HG02840 (cell line): ENCODE results near the gene ART4.
A peak's percentile ranks its signal among the peaks of the same experiment; 100 is the strongest.

Source experiments
- ATAC-seq: cut with Tn5 transposase; IDR thresholded peaks from one replicate; pipeline ENCODE4 v1.9.1; 2021; ENCODE audit warnings: mild to moderate bottlenecking, moderate library complexity, moderate number of reproducible peaks; ENCODE audit not compliant: unreplicated experiment, low FRiP score

ART4 gene, protein sequence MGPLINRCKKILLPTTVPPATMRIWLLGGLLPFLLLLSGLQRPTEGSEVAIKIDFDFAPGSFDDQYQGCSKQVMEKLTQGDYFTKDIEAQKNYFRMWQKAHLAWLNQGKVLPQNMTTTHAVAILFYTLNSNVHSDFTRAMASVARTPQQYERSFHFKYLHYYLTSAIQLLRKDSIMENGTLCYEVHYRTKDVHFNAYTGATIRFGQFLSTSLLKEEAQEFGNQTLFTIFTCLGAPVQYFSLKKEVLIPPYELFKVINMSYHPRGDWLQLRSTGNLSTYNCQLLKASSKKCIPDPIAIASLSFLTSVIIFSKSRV

DNA sequence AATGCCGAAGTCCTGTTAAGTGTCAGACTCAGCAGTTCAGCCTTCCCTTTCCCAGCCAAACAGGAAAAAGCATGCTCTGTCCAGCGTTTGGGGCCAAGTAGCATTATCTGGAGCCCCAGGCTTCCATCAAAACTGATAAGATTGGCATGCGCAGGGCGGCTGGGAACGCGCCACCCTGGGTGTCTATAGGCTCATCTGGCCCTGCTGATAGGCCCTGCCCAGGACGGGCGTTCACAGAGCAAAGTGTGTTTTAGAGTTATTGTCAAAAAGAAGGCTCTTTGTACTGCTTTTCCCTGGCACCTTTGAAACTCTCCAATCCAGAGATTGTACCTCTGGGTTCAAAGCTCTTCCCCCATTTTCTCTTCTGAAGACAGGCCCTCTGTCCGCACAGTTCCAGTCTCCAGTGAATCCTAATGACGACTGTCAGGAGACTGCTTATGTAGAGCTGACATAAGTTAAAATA lies at the start of gene ART4:
Gene ART4, minus strand, starts transcription at position 102 of the 463 bp plus-strand sequence. CDS start 413 bp downstream, outside the sequence.
- ATAC-seq = no peak

DNA sequence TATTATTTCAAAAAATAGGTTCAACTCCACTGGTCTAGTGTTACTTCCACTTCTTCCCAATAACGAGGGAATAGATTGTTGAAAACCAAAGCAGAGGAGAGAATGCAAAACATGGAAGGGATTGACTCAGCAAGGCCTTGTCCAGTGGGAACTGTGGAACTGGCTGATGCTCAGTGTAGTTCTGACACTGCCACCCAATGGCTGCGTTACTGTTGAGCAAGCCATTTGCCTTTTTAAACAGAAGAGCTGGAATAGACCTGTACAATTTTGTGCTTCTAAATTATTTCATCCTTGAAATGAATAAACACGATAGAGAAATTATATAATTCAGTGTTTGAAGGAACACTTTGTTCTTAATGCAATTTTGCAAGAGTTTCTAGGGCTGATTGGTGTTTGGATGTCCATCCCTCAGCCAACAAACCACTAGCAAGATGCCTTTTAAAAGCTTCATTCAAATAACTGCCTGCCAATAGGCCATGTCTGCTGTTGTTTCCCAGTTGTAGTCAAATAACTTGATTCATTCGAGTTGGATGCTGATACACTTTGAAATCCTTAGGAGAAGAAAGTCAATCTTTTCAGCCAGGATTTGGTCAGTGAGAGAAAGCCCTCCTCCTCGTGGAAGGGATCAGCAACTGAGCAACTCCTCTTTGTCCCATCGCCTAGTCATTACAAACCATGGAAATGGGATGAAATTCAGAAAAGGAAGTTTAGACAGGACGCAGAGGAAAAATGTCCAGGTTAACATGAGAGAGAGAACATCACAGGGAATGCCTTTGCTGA lies 49.6 kb upstream of the ART4 start:
- ATAC-seq = no peak

DNA sequence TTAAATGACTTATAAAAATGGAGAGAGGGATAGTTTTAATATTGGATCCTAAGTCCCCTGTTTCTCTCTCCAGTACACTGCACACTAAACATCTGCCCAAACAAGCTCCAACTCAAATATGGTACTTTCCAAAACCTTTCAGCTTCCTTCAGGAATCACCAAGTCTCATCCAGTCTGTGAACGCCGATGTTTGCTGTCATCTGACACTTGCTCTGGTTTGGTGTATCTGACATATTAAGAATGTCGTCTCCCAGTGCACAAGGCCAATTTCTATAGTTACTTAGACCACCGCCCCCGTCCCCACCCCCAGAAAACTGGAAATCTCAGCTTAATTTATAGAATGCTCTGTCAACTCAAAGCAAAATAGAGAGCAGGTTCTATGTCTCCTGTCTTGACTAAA lies 47.4 kb upstream of the ART4 start:
- ATAC-seq = no peak

DNA sequence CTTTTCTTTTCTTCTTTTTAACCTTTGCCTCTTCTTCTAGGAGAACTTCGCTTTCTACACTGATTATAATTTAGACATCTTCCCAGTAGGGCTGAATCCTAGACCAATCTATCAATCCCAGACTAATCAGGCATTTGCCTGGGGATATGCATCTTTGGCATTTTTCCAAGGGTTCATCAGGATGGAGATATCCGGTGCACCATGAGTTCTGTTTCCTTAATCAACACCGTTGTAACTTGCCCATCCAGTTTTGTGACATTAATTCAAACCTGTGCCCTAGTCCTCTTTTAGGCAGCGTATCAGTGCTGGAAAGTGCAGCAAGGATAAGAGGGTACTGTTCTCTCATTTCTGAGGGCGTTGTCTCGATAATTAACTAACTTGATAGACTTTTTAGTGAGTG lies 42.9 kb upstream of the ART4 start:
- no peak for ATAC-seq

DNA sequence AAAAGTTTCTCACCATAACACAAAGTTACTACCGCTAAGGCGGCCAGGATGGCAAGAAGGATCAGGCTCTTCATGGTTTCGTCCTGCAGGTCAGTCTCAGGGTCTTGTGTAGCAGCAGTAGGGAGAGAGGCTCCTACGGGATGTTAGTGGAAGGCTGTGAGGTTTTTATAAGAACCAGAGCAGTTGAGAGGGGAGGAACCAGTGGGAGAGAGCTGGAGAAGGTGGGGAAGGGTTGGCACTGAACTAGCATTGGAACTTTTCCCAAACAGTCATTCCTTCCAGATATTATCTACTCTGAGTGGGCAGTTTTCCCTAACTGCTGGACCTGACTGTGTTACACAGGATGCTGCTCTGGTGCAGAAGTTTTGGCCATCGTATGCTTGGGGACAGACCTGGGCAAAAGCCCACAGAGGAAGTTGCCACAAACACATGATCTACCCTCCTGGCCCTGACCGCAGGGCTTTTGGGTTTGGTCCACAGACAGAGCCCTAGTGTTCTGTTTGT lies 42.4 kb upstream of the ART4 start, which contains the start of gene MGP:
Gene MGP, minus strand, starts transcription at position 137 of the 504 bp plus-strand sequence. Its CDS starts 63 bp downstream, at position 74.
- no peak for ATAC-seq

DNA sequence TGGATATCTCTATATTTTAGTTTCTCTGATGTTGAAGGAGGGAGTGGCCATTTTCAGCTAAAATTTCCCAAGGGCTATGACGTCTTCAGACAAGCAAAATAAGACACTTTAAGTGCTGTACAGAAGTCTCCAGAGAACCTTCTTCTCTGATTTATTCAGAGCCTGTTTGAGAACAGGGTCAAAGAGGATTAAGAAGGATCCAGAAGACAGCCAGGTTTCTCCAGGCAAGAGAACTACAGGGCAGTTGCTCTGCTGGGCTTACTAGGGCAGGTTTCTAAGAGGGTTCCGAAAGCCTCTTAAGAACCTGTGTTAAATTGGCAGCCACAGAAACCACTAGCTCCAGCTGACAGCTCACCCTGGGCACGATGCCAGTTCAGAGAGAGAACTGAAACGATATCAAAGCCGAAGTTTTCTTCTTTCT lies 41.1 kb upstream of the ART4 start:
- ATAC-seq = peak; percentile 88

DNA sequence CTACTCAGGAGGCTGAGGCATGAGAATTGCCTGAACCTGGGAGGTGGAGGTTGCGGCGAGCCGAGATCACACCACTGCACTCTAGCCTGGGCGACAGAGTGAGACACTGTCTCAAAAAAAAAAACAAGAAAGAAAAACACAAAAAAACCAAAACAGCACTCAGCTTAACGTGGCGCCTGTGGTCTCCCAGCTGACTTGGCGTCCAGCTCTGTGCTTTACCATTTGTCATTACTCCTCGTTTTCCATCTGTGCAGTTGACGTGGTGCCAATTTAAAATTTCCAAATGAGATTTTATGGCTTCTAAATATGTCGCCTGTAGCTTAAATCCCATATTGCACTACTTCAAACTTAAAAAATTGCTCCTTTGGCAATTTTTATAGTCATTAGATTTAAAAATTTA lies 40.4 kb upstream of the ART4 start:
- ATAC-seq = no peak

DNA sequence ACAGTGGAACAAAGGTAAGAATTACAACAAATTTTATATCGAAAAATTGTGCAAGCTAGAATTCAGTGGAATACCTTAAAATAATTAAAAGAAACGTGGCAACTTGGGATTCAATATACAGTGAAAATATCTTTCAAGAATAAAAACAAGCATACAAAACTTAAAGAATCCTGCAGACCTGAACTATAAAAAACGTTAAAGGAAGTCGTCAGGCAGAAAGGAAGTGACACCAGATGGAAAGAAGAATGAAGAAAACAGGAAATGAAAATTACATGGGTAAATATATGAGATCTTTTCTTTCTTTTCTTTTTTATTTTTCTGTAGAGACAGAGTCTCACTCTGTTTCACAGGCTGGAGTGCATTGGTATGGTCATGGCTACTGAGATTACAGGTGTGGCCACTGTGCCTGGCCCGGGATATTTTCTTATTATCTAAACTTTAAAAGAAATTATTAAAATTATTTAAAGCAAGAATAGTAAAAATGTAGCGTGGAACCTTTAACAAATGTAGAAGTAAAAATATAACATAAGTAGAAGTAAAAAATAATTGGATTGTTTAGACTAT lies 37.6 kb upstream of the ART4 start:
- ATAC-seq = no peak

DNA sequence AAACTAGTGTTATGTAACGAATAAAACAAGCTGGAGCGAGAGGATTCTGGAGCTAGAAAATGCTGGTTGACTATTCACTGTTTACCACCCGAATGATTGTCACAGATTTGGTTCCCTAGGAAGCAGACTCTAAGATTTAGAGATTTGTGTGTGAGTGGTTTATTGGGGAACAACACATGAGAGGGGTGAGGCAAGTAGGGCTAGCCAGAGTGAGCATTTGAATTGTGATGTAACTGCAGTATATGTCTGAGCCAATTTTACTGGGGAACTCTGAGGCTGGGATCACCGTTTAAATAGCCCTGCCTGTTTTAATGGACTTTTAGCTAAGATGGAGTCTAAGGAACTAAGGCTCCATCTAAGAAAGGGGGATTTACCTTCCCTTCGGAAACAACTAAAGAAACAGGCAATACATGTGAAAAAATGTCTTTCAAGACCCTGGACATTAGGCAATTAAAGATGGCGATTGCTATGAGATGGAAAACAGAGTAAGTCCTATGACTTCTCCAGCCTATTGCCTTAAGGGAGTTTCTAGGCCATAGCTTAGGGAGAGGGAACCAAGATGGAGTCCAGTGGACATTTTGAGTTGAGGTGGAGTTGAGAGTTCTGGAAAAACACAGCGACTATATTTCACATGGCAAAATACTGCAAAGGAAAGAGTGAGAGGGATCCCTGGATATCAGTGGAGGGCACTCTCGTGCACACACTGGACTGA lies 36.1 kb upstream of the ART4 start:
- no peak for ATAC-seq

DNA sequence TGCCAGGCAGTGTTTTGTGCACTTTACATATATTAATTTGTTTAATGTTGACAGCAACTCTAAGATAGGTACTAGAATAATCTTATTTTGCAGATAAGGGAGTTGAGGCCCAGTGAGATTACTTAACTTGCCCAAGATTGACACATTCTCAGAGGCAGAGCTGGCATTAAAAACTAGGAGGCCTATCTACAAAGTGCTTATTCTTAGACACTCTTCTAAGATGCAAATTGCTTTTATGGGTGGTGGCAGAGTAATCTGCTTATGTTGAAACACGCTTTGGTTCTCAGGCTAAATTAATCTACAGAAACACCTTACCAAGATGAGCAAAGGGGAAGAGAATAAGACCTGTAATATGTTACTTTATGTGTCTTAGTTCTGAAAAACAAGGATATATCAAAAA lies 35.2 kb upstream of the ART4 start:
- no peak for ATAC-seq

DNA sequence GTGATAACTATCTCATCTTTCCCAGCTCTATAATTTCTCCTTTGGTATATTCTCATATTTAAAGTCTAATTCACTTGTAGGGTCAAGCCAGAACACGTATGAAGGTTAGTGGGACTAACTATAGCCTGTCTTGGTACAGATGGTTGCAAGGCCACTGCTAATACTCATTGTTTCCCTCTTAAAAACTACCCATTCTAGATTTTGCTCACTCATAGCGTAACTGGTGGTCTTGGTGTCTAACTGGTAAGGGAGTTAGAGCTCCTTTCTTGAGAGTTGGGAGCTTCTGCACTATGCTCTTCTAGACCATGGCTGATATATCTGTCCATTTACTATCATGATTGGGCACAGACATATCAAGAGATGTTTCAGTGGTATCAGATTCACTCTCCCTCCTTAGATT lies 33.5 kb upstream of the ART4 start:
- ATAC-seq = no peak

DNA sequence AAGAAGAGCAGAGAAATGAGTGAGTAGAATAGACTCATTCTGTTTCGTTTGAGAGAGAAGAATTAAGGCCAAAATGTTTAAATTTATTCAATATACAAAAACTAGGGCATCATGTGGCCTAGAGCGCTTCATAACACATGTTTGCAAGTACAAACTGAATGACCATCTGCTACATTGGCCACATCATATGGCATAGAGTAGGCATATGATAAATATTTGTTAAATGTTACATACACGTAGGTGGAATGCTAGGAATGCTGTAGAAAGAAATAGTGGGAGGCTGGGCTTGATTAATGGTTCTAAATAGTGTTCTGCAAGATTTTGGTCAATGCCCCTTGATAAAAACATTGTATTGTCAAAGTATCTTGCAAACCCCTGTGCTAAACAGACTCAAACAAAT lies 31.6 kb upstream of the ART4 start:
- ATAC-seq = no peak

DNA sequence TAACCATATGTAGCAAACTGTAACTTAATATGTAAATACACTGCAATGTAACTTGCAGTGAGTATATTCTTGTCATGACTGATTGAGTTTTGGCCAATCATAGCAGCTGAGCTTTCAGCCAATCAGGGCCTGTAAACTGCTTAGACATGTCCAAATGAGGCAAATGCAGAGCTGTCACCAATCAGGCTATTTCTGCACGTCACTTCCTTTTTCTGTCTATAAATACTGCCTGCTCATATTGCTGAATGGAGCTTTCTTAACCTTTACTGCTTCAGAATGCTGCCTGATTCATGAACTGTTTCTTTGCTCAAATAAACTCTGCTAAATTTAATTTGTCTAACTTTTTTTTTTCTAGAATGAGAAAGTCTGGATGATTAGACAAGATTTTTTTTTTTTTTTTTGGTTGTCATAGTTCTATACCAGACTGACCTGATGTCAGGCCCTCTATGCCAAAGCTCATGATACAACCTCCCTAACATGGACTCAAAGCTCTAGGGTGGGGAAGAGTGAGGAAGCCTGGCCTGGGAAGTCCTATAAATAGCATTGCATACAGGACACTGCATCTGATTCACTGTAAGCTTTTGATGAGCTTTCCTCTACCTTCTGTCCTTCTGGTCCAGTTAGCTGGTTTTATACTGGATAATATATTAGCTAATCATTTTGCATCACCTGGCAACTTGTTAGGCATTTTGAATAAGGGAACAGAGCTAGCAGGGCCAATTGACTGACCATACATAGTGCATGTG lies 30.3 kb upstream of the ART4 start:
- ATAC-seq = no peak

DNA sequence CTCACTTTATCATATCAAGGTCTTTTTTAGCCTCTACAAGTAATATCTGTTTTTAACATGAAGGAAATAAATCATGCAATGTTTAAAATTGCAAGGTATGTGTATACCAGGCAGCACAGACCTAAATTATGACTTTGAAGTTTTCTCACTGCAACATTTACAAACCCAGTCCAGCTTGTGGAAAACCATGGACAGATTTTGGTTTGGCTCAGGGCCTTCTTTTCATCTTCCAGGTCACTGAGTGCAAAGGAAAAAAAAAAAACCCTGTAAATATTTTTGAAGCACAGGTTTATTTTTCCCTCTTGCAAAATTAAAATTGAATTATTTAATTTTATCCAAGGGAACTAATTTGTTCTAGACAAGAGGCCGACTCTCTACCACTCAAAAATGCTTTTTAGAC lies 28.6 kb upstream of the ART4 start:
- no peak for ATAC-seq

DNA sequence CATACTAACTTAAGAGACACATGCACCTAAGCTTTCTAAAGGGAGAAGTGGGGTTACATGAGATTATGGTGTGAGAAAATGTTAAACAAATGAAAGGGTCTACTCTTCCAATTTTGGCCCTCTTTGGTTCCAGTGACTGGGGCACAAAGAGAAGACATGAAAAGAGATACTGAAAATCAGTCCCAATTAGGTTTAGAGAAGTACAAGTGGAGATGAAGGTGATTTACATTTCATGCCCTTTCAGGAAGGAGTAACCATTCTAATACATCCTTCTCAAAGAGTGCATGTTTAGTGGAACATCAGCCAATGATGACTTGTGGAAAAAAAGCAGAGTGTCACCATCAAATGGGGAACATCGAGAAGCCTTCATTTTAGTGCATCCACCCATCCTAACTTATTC lies 27.9 kb upstream of the ART4 start:
- ATAC-seq = no peak

DNA sequence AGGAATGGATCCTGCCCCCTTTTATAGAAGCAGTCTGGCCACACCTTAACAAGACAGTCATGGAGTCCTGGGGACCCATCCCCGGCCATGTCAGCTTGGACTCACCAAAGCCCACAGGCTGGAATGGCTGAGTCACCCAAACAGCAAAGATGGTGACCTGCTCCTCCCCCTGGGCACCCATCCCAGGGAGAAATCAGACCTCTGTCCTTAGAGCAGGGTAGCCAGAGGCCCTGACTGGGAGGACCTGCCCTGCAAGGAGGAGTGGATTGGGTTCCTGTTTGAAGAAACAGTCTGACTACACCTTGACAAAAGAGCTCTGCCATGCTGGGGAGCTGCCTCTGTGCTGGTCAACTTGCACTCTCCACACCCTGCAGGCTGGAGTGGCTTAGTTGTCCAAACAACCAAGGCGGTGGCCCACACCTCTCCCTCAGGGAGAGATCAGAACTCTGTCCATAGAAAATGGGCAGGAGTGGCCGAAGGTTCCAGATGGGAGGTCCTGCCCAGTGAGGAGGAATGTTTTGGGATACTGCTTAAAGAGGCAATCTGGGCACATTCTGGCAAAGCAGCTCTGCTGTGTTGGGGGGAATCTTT lies 25.7 kb upstream of the ART4 start:
- no peak for ATAC-seq

DNA sequence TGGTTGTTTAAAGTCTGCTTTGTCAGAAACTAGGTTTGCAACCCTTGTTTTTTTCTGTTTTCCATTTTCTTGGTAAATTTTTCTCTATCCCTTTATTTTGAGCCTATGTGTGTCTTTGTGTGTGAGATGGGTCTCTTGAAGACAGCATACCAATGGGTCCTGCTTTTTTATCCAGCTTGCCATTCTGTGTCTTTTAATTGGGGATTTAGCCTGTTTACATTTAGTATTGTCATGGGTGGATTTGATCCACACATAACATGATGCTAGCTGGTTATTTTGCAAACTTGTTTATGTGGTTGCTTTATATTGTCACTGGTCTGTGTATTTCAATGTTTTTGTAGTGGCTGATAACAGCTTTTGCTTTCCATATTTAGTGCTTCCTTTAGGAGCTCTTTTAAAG lies 17.2 kb upstream of the ART4 start:
- ATAC-seq = no peak

DNA sequence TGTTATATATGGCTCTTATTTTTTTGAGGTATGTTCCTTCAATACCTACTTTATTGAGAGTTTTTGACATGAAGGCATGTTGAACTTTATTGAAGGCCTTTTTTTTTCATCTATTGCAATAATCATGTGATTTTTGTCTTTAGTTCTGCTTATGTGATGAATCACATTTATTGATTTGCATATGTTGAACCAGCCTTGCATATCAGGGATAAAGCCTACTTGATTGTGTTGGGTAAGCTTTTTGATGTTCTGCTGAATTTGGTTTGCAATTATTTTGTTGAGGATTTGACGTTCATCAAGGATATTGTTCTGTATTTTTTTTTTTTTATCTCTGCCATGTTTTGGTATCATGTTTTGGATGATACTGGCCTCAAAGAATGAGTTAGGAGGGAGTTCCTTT lies 15.2 kb upstream of the ART4 start:
- no peak for ATAC-seq

DNA sequence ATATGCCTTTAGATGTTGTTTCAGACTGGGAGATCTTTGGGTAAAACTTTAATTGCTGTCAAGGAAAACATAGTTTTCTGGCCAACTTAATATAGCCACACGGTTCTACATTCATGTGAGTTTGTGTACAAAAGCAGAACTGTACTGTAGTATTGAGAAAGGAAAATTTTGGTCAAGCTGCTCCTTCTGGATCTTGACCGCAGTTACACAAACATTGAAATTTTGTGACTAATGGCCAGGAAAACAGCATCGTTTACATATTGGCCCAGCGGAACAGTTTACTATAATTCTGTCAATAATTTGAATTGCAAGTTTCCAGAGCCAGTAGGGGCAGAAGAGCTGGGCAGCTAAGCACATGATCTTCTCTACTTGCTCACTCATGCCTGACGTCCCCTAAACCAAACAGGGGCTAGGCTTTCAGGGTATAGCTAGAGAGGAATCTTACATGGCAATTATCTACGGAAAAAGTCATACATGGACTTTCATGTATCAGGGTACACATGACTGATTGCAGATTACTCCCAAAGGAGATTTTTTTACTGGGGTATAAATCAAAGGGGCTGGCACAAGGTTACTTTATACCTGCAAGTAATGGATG lies 11.4 kb upstream of the ART4 start:
- ATAC-seq = no peak
